ENCODE data around the gene FOXP2. TPM values are rescaled to one million over a fixed set of nuclear protein-coding genes. Genes with fewer than 3 reads are reported as not detected.
"Not testable (repeated sequence)": the region's sequence is repeated elsewhere in the genome, so short reads cannot be mapped to it uniquely, and the experiment has no call there.

FOXP2 gene
- total RNA-seq, 1 donor from 2014 or later = 24.0 TPM

DNA sequence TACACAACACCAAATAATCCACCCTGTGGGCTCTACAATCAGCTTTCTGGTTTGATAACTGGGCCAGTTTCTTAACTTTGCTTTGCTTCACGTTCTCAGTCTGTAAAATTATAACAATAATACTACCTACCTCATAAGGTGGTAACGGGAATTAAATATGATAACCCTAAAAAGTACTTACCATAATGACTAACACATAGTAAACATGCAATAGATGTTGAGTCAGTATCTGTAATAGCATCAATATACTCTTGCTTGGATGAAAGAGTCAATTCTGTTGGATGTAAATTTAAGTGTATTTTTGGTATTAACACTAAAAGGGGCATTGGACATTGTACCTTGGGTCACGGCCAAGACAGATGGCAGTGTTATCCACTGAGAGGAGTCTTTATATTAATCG lies 160.5 kb downstream of the FOXP2 start:
- no peaks in the 10 kb centered on the region for H3K27me3 Mint-ChIP-seq
- no peak overlapping the region for H3K27ac Mint-ChIP-seq
- no peaks in the 10 kb centered on the region for H3K36me3 Mint-ChIP-seq
- DNase-seq (ENCODE audit: extremely low spot score, unreplicated experiment) = no peak
- no peaks in the 10 kb centered on the region for H3K9me3 Mint-ChIP-seq
- H3K4me1 Mint-ChIP-seq (ENCODE audit: unreplicated experiment) = no peaks in the 10 kb centered on the region
- TF ChIP-seq CTCF (conservative IDR thresholded peaks at IDR 0.05) = no peak
- H3K4me3 Mint-ChIP-seq = no peak overlapping the region

DNA sequence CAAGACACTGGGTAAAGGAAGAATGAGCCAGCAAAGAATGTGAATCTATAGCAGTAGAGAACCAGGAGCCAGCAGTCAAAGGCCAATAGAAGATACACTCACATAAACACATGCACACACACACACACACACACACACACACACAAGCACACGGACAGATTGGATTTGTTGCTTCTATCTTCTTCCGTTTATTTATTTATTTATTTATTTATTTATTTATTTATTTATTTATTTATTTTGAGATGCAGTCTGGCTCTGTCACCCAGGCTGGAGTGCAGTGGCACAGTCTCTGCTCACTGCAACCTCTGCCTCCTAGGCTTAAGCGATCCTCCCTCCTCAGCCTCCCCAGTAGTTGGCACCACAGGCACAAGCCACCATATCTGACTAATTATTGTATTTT lies 166.3 kb downstream of the FOXP2 start:
- not testable (repeated sequence) for H3K27me3 Mint-ChIP-seq; H3K4me1 Mint-ChIP-seq (ENCODE audit: unreplicated experiment); H3K27ac Mint-ChIP-seq; H3K9me3 Mint-ChIP-seq; H3K36me3 Mint-ChIP-seq; DNase-seq (ENCODE audit: extremely low spot score, unreplicated experiment); H3K4me3 Mint-ChIP-seq

DNA sequence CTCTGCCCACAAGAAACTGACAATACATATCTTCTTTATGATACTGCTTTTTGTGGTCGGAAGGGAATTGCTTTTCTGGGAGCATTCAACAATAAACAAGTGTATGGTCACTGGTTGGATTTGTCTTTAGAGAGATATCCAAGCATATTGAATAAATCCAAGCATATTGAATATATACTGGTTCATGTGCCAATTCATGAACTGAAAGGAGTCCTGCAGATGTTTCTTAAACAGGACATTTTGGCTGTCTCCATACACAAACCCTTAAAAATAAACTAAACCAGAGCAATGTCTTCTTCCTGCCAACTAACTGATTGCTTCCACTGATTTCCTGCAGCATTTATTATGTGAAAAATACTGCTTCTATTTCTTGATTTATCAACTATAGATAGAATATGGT lies 173.9 kb downstream of the FOXP2 start:
- Mint-ChIP-seq H3K27me3 (no peaks in the 10 kb centered on the region), H3K4me3 (no peak overlapping the region), H3K9me3 (no peaks in the 10 kb centered on the region), H3K4me1 (ENCODE audit: unreplicated experiment) (peaks cover 5% of the 10 kb centered on the region), H3K27ac (no peak overlapping the region), H3K36me3 (no peaks in the 10 kb centered on the region)
- no peak for TF ChIP-seq CTCF (conservative IDR thresholded peaks at IDR 0.05)
- DNase-seq (ENCODE audit: extremely low spot score, unreplicated experiment) = no peak

DNA sequence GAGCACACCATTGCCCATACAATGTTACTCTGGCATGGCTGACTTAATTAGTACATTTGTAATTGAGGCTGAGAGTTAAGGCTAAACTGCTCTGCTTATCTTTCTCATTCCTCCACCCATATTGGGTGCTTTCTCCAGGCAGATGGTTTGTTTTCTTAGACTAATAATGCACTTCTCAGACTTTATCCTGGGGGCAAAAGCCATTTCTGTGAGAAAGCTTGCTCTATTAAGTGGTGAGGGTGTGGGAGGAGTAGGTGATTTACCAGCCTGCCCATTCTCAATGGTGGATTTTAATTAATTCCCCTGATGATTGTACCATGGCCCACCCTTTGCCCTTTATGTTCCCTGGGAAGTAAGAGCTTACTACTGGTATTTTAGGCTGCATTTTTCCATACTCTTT lies 174.8 kb downstream of the FOXP2 start:
- H3K27ac Mint-ChIP-seq = no peak overlapping the region
- no peak for TF ChIP-seq CTCF (conservative IDR thresholded peaks at IDR 0.05)
- no peaks in the 10 kb centered on the region for H3K27me3 Mint-ChIP-seq
- no peak overlapping the region for H3K4me3 Mint-ChIP-seq
- DNase-seq (ENCODE audit: extremely low spot score, unreplicated experiment) = no peak
- peaks cover 5% of the 10 kb centered on the region for H3K4me1 Mint-ChIP-seq (ENCODE audit: unreplicated experiment)
- H3K9me3 Mint-ChIP-seq = no peaks in the 10 kb centered on the region
- H3K36me3 Mint-ChIP-seq = no peaks in the 10 kb centered on the region

DNA sequence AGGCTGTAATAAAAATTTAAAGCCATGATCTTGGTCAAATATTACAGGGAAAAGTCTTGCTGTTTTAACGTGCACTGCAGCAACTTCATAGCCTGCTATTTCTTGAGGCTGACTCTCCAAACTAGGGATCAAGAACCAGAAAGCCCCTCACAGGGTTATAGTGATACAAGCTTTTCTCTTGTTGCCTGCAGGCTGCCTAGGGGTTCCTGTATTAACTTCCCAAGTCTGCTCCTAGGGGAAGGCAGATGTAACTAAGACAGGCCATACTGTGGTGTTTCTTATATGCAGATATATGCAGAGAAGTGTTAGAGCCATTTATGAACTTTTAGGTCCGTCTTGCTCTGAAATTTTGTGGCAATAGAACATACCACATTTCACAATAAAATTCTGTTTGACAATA lies 175.7 kb downstream of the FOXP2 start:
- Mint-ChIP-seq H3K9me3 (no peaks in the 10 kb centered on the region), H3K36me3 (no peaks in the 10 kb centered on the region), H3K27ac (no peak overlapping the region), H3K27me3 (no peaks in the 10 kb centered on the region), H3K4me3 (no peak overlapping the region), H3K4me1 (ENCODE audit: unreplicated experiment) (peaks cover 5% of the 10 kb centered on the region)
- no peak for DNase-seq (ENCODE audit: extremely low spot score, unreplicated experiment)
- TF ChIP-seq CTCF (conservative IDR thresholded peaks at IDR 0.05) = no peak

- TF ChIP-seq CTCF (conservative IDR thresholded peaks at IDR 0.05) = no peak
- H3K36me3 Mint-ChIP-seq = no peaks in the 10 kb centered on the region
- H3K27me3 Mint-ChIP-seq = no peaks in the 10 kb centered on the region
- no peaks in the 10 kb centered on the region for H3K9me3 Mint-ChIP-seq
- H3K4me1 Mint-ChIP-seq (ENCODE audit: unreplicated experiment) = no peaks in the 10 kb centered on the region
- no peak for DNase-seq (ENCODE audit: extremely low spot score, unreplicated experiment)
- no peak overlapping the region for H3K27ac Mint-ChIP-seq
- no peak overlapping the region for H3K4me3 Mint-ChIP-seq
Observed at GRCh38 chr7:114598946-114599345, 184.3 kb downstream of the FOXP2 start.
